GF-D8 (cell line): ENCODE results near the gene FRMD8.
A peak's percentile ranks its signal among the peaks of the same experiment; 100 is the strongest.

Experiments used
- DNase-seq: peaks from one replicate; lab custom pipeline; 2025; lab: John Stamatoyannopoulos, UW

Gene FRMD8

DNA sequence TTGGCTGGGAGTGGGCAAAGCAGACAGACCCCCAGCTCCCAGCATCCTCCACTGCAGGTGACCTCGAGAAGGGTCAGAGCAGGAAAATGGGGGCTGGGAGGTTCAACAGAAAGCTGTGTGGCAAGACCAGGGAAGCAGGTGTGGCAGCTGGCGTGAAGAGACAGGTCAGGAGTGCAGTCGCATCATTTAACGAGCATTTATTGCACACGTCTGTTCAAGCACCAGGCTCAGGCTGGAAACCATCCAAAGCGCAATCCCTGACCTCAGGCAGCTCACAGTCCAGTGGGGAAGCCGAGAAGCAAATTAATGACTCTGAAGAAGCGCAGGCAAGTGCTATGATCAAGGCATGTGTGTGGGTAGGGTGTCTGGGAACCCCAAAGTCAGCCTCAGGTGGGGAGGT is 11.4 kb upstream of the FRMD8 start:
- DNase-seq = no peak

DNA sequence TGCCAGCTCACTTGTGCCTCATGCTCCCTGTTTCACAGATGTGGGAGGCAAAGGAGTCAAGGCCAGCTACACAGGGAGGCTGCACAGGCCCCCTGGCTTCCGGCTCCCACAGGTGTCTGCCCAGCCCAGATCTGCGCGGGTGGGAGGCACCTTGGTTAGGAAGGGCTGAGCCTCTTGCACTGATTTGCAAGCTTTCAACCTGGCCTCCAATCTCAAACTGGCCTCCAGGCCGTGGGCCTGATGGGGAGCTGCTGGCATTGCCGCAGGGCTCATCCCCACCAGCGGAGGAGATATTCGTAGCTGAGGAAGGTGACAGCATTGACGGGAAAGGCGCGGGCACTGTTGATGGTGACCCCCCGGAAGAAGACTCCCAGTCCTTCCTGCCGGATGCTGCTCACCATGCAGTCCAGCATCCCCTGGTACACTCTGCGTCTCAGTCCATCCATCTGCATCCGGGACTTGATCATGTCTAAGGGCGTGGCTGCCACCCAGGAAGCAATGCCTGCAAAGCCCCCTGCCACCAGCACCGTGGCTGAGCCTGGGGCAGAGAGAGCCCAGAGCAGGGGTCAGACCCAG is 10.2 kb upstream of the FRMD8 start:
- DNase-seq = no peak

DNA sequence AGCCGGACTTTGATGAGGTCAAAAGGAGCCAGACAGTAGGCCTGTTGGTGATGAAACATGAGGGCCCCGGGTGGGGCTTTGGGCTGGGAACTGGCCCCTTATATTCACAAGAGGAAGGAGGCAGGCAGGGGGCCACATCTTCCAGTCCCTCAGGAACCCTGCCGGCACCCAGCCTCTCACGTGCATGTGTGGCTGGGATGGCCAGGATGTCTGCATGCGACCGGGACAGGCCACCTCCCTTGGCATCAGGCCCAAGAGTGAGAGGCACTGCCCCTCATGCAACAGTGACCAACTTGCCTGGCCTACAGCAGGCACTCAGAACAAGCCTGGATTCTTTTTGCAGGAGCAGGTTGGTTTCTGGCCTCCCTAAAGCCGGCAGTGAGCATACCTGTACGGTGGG is 9.4 kb upstream of the FRMD8 start:
- DNase-seq = no peak

DNA sequence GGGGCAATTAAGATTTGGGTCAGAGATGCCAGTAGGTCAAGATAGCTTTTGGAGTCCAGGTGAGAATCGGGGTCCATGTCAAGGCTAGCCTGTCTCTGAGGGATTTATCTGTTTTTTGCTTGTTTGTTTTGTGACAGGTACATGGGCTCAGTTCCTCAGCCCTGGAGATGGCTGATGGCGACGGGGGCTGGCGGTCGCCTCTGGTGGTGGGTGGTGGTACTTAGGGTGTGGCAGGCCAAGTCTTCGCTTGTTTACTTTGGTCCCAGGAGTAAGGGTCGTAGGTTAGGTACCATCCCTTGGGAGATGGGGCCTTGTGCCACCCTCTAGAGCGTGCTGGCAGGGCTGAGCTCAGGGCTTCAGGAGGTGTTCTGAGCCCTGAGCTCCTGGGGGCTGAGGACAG is 8.7 kb upstream of the FRMD8 start:
- no peak for DNase-seq

DNA sequence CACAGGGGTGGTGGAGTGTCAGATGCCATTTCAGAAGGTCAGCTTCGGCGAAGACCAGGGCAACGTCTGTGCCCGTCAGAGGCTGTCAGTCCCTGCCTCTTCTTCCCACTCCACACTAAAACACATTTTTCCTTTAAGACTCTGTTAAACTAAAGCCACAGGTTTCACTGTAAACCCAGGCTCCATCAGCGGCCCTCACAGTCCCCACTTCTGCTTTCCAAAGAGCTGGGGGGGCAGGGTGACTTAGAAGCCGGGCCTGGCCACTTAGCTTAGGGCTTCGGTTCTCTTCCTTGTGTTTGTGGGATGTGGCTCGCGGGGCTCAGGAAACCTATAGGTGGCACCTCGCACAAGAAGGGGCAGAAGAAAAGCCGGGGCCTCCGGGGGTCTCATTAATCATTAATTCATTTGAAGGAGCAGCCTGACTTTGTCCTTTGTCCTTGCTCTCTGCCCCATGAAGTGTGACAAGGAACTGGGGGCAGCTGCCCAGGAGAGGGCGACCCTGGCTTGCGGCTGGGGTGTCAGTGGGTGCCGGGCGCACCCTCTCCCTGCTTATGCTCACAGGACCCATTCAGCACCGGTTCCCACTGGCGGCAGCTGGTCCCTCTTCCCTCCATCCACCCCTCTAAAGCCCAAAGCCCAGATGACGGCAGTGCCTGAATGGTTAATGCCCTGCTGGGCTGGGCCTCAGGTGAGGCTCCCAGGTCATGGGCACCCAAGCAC is 8.1 kb upstream of the FRMD8 start:
- DNase-seq = peak; percentile 45

DNA sequence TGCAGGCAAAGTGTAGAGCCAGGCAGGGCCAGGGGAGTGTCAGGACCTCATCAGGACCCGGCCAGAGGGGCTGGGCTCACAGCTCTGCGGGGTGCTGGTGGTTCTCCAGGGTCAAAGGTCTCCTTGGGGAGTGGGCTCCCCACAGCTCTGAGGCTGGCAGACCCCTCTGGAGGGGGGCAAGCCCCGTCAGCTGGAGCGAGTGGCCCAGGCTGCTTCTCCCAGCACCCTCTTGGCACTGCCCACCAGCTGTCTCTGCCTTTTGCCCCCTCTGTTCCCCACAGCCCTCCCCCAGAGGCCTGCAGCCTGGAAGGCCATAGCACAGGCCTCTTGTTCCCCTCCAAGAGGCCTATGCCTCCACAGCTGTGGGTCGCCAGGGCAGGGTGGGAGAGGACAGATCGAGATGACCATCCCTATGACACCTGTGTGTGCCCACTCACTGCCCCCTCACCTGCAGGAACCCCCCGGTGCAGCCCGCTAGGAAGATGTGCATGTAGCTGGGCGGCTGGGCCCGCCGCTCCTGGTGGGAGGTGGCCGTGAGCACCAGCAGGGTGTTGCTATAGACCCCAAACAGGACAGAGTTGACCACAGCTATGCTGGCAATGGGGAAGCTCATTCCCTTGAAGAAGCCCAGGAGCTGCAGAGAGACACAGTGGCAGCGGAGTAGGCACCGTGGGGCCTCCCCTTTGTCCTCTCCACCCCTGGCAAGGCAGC is 7.4 kb upstream of the FRMD8 start:
- DNase-seq = no peak

DNA sequence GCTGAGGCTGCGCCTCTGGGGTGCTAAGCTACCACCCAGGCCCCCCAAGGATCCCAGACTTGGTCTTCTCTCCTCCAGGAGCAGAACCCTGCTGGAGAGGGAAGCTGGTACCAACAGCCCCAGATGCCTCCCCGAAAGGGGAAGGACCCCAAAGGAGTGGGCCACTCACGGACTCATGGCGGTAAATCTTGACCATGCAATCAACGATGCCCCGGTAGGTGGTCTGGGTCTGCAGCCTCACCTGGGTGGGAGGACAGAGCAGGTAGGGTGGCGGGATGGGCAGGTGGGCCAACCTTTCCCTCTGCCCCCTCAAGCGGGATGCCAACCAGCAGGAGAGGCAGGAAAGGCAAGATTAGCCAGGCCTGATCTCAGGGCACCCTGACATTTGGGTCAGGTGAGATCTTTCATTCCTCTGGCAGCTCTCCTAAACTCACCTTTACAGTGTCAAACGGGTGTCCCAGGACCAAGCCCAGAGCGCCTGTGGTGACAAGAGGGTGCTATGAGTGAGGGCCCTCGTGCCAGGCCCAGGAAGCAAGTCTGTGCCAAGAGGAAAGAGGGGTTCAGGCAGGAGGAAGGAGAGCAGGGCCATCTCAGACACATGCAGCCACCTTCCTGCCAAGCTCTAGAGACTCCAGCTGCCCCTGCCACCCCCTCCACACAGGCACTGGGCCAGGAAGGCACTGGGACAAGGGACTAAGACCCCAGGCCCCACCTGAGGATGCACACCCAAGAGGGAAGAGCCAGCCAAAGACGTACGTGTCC is 6.6 kb upstream of the FRMD8 start:
- no peak for DNase-seq

DNA sequence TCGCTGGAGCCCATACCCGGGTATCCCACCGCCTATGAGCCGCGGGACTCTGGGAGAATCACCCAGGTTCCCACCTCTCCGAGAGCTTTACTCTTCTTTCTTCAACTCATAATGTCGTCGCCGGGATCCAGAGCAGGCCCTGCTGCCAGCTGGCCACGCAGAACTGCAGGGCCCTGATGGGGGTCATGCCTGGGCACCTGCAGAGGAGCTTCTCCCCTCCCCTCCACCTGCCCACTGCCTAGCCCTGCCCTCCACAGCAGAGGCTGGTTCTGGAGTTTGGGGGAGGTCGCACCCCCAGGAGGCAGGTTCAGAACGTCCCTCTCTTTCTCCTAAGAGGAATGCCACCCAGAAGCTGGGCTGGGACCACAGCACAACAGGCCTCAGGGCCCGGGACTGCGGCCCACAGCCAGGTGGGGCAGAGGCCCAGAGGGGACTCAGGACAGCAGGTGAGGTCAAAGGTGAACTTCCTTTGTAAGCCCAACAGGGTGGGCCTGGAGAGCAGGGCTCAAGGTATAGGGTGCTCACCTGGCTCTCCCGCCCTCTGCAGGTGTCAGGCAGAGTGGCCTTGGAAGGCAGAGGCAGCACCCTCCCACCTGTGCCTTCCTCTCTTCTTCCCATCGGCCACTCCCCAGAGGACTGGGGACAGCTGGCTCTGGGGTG is 5.8 kb upstream of the FRMD8 start:
- no peak for DNase-seq

DNA sequence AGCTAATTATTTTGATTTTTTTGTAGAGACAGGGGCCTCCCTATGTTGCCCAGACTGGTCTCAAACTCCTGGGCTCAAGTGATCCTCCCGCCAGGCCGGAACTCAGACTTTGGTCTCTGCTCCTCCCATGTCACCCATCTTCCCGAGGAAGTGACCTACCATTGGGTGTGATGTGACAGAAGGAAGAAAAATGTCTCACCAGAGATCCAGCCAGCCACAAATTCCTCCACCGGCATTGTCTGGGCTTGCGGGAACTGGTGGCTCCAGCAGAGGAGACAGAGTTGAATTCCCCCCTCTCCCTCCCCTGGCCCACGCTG is 4.8 kb upstream of the FRMD8 start:
- peak; percentile 50 for DNase-seq

DNA sequence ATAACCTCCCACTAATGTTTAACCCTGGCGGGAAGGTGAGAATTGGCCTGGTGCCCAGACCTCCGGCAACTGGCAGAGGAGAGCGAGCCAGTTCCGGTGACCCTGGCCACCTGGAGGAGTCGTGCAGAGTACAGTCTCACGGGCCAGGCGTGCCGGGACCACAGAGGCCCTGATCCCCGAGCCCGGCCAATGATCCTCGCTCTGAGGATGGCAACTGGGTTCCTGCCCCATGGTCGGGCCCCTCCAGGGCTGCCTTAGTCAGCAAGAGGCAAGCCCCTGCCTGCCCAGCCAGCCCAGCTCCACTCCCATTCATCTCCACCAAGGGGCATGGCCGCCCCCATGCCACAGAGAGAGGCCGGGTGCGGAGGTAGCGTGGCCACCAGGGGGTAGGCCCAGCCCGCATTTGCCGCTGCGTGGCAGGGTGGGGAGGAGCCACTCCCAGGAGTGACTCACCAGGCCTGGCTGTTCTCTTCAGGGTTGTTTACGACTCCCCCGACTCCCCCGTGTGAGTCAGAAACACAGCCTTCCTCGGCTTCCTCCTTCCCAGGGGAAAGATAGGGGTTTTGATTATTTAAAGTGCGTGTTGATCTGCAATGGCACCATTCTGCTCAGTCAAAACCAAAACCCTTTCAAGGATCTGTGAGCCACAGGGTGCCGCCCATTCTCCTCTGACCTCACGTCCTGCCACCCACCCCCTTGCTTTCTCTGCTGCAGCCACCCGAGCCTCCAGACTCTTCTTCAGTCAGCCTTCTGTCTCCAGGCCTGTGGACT is 4.2 kb upstream of the FRMD8 start, which contains the start of gene SLC25A45:
Gene SLC25A45, minus strand, starts transcription at position 614 of the 771 bp plus-strand sequence. CDS start 695 bp downstream, outside the sequence.
- DNase-seq = peak; percentile 72

DNA sequence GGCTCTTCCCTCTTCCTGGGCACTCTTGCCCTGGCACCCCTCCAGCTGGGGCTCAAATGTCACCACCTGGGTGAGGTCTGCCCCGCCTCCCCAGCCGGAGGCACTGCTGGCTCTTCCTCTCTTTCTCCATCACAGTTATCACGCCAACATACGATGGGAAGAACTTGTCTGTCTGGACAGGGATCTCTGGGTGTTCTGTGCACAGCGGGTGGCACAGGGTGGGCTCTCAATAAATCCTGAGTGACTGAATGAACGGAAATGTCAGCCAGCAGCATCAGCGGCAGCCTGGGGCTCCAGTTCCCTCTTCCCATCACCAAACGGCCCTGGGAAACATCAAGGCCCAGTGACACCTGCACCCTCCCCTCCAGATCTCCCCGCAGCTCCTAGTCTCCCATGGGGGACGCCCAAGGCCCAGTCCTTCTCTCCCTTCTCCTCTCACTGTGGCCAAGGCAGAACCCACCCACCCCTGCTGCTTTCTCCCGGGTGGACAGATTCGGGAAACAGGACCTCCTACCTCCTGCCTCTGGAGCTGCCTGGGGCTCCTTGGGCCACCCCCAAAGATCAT is 3.6 kb upstream of the FRMD8 start:
- DNase-seq = no peak

DNA sequence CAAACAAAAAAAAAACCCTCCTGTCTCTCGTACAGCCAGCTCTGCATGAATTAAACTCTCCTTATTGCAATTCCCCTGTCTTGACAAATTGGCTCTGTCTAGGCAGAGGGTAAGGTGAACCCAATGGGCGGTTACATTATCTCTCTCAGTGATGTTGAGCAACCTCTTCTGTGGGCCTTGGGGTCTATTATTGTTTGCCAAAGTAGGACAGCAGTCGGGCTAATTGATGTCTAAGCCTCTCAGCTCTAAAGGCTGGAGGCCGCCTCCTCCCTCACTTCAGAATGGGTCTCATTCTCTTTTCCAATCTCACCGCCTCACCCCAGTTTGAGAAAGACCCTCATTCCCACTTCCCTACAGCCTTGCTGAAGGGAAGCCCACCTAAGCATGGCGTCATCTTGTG is 2.7 kb upstream of the FRMD8 start:
- DNase-seq = no peak

DNA sequence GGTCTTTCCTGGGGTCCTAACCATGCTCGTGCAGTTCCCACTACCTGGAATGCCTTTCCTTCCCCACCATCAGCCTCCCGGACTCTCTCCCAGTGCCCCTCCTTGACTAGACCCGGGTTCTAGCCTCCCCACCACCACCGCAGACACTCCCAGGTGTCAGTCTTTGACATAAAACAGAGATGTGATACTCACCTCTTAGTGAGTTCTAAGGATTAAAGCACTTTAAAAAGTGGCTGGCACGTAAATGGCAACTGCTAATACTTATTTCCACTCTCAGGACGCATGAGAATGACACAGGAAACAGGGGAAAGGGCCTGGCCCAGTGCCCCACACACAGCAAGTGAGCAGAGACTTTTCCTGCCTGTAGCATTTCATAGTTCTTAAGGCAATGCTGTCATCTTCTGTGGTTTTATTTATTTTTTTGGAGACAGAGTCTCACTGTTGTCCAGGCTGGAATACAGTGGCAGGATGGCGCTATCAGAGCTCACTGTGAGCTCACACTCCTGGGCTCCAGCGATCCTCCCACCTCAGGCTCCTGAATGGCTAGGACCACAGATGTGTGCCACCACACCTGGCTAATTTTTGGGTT is 2.0 kb upstream of the FRMD8 start:
- no peak for DNase-seq

DNA sequence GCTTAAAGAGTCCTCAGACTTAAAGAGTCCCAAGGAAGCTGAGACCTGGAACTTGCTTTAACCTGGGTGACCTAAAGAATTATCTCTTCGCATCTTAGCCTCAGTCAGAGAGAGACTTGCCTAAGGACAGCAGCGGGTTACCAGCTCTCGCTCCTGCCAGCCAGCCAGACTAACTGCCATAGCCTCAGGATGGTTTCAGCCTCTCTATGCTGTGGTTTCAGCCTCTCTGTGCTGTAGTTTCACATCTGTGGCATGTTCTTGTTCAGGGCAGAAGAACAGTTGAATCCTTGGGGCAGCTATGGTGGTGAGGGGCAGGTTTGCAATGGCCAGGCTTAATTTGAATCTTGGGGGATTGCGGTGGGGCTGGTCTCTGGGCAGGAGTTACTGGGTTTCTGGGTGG is 2.3 kb downstream of the FRMD8 start:
- no peak for DNase-seq

DNA sequence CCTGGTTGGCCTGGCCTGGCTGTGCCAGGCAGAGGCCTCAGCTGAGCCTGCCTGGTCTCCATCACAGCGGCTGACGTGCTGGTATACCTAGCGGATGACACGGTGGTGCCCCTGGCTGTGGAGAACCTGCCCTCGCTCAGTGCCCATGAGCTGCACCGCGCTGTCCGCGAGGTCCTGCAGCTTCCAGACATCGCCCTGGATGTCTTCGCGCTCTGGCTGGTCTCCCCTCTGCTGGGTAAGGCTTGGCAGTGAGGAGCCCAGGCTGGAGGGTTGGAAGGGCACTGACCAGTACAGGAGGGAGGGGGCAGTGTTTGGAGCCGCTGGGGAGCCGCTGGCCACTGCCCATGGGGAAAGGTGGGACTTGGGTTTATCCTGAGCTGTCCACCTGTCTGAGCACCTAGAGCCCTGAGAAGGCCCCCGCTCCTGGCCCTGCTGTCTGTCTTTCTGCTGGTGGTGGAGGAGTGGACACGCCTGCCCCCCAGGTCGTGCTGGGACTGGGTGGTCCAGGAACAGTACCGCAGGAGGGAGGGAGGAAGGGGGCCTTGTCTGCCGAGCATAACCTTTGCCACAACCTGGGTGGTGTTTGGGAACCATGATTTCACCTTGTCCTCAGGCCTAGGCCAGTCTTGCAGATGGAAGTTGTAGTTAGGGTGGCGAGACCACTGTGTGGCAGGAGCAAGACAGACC is 3.0 kb downstream of the FRMD8 start:
- DNase-seq = no peak

DNA sequence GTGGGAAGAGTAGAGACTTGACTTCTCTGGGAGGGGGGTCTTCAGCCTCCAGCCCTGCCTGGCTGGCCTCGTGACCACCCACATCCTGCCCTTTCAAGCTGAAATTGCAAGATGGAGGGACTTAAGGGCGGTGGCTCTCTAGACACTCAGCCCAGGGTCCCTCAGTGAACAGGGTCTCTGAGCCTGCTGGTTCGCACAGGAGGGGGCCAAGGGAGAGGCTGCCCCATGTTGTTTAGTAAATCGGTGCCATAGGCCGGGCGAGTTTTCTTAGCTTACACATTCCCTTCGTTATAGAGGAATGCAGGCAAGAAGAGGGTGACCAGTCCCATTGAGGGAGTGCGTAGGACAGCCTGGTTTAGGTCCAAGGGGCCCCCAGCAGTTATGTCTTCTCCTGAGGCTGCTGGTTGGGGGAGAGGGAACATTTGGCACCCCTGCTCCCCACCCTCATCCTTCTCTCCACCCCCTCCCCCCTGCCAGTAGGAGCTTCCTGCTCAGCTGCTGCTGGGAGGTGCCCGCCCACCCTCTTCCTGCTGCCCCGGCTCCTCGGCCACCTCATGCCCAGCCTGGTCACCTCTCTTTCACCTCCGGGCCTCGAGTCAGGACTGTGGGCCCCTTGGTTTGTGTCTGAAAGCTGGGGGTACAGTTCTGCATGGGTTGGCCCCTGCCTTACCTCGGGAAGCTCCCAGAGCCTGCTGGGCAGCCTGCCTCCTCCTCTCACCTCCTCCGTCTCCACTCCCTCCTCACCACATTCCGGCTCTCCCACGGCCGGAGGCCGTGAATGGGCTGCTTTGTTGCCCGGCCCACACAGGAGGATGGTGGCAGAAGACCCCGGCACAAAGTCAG is 3.9 kb downstream of the FRMD8 start:
- DNase-seq = no peak

DNA sequence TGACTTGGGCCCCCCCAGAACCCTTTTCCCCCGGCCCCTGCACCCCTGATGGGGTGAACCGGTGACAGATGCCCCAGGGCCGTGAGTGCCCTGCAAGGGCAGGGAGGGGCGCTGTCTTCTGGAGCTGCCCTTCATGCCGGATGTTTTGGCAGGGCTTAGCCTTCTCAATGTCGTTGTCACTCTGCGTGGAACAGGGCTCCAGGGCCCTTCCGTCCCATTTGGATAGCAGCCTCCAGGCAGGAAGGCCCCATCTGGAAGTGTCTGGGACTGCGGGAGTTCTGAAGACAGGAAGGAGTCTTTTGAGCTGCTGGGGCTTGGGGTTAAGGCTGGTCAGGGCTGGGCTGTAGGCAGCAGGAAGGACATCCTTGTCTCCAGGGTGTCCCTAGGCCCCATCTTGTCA is 4.6 kb downstream of the FRMD8 start:
- no peak for DNase-seq

DNA sequence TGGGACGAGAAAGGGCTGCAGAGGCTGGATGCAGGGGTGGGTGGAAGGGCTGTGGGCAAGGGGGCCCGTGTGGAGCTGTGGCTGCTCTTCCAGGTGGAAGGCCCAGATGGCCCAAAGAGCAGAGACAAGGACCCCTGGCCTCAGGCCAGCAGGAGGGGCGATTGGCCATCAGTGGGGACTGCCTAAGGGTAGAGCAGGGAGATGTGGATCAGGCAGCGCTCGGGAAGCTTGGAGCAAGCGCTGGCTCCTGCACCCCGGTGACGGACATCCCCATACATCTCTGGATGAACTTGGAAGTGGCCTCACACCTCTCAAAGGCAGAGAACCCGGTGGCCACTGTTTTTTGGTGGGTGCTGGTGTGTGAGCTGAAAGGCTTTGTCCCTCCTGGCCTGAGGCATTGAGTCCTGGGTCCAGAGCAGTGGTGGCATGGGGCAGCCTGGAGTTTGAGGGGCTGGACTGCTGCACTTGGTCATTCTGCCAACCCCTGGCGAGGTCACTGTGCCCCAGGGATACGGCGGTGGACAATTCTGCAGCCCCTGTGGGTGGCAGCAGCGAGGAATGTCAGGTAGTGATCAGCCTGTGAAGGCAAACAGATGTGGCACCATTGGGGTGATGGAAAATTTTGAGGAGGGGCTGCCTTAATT is 5.9 kb downstream of the FRMD8 start:
- DNase-seq = no peak

DNA sequence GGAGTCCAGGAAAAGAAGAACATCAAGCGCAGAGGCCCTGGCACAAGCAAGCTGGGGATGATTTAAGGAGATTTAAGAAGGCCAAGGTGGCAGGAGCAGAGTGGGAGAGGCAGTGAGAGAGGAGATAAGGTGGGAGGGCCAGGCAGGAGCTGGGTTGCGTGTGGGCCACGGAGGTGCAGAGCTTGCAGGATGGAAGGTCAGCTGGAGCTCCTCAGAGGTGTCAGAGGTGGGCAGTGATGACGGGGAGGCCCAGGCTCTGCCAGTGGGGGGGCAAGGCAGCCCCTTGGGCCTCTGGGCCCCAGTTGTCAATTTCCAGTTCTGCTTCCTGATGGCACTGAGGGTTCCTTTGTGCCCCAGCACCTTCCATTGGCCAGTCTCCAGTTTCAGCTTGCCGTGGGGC is 6.5 kb downstream of the FRMD8 start:
- DNase-seq = no peak
